ENCODE data around the gene DUS1L.

DUS1L gene

DNA sequence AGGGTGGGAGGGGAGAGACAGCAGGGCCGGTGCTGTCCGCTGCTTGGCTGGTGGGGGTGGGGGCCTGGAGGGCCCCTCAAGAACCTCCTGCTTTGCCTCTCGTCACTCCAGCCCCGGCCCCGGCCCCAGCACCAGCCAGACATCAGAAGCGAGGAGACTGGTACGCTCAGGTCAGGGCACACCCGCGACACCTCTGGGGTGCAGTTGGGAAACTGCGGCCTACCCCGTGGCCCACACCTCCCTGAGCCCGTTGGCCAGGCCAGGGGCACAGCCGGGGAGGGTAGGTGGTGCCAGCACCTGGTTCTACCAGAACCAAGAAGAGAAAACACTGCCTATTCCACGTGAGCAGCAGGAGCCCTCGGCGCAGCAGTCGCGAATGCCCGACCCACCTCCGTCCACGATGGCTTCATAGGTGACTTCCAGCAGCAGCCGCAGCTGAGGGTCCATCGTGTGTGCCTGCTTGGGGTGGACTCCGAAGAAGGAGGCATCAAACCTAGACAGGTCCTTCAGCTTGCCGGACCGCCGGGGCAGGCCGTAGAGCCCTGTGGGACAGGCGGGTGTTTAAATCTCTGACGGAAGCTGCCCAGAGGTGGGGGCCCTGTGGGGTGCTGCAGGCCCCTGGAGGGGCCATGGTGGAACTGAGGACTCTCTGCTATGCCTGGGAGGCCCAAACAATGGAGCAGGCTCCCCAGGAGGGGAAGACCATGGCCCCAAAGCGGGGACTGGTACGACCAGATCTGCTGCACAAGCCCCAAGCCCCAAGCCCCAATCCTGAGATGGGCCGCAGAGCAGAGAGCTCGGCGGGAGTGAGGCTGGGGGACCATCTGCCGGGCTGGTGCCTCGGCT is 29.6 kb upstream of the DUS1L start:
- H3K27ac ChIP-seq: peak overlapping the region; percentile 97
- no peak for TF ChIP-seq ZFX (IDR thresholded peaks at IDR 0.05; ENCODE audit: borderline replicate concordance)
- TF ChIP-seq, protein P1, sequence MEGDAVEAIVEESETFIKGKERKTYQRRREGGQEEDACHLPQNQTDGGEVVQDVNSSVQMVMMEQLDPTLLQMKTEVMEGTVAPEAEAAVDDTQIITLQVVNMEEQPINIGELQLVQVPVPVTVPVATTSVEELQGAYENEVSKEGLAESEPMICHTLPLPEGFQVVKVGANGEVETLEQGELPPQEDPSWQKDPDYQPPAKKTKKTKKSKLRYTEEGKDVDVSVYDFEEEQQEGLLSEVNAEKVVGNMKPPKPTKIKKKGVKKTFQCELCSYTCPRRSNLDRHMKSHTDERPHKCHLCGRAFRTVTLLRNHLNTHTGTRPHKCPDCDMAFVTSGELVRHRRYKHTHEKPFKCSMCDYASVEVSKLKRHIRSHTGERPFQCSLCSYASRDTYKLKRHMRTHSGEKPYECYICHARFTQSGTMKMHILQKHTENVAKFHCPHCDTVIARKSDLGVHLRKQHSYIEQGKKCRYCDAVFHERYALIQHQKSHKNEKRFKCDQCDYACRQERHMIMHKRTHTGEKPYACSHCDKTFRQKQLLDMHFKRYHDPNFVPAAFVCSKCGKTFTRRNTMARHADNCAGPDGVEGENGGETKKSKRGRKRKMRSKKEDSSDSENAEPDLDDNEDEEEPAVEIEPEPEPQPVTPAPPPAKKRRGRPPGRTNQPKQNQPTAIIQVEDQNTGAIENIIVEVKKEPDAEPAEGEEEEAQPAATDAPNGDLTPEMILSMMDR (IDR thresholded peaks at IDR 0.05): no peak

DNA sequence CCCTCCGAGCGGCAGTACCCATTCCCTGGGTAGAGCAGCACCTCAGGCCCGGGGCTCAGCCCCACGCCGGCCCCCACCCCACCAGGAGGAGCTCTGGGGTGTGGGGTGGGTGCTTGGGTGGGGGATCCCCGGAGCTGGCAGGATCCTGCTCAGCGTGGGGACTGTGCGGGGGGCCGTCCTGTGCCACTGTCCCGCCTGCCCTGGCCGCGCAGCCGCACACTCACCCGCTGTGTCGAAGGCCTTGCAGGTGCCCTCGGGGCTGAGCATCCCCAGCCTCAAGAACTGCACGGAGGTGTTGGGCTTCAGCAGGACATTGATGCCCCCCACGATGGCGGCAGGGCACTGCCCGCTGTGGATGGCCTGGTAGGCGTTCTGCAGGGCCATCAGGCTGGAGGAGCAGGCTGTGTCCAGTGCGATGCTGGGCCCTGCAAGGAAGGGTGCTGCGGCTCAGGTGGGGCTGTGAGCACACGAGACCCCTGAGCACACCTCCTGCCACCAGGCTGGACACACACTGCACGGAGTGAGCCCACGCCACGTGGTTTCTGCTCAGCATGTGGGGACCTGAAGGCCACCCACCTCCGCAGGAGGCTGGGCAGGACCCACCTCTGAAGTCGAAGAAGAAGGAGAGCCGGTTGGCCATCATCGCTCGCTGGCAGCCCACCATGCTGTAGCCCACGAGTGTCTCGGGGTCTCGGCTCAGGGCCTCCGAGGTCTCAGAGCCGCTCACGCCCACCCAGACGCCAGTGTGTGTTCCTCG is 27.6 kb upstream of the DUS1L start:
- TF ChIP-seq, protein P1 (IDR thresholded peaks at IDR 0.05): no peak
- no peak for TF ChIP-seq ZFX (IDR thresholded peaks at IDR 0.05; ENCODE audit: borderline replicate concordance)
- H3K27ac ChIP-seq: peak overlapping the region; percentile 25; the same call in 1 of the 2 replicates

DNA sequence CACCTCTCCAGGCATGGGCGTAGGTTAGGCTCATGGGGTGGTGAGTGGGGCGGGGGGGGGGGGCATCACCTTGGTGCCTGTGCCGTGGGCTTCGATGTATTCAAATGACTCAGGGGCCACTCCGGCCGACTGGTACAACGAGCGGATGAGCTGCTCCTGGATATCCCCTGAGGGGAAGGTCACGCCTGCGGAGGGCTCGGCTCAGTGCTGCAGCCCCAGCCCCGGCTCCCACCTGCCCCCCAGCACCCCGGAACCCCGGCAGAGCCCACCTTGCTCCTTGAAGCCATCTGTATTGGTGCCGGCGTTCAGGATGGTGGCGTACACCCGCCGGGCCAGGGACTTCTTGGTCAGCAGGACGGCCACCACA is 27.0 kb upstream of the DUS1L start:
- TF ChIP-seq ZFX (IDR thresholded peaks at IDR 0.05; ENCODE audit: borderline replicate concordance): no peak
- TF ChIP-seq, protein P1 (IDR thresholded peaks at IDR 0.05): no peak
- peak overlapping the region; percentile 25; the same call in 1 of the 2 replicates for H3K27ac ChIP-seq

DNA sequence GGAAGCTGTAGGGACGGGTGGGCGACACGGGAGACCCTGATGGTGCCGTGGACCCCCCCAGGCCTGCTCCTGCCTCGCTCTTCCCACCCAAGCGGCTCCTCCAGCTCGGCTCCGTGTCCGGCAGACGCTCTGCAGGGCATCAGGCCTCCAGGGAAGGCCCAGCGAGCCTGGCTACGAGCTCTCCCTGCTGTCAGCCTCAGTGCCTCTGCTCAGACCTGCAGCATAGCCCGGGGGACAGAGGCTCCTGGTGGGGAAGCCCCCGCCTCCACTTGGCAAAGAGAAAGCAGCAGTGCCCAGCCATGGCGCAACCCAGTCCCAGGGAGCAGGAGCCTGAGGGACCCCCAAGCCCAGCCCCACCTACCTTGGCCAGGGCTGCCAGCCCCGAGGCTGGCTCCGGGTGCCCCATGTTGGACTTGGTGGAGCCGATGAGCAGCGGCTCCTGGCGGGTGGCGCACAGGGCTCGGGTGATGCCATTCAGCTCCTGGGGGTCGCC is 26.5 kb upstream of the DUS1L start:
- TF ChIP-seq ZFX (IDR thresholded peaks at IDR 0.05; ENCODE audit: borderline replicate concordance): no peak
- TF ChIP-seq, protein P1 (IDR thresholded peaks at IDR 0.05): no peak
- peak overlapping the region; percentile 20; the same call in 1 of the 2 replicates for H3K27ac ChIP-seq

DNA sequence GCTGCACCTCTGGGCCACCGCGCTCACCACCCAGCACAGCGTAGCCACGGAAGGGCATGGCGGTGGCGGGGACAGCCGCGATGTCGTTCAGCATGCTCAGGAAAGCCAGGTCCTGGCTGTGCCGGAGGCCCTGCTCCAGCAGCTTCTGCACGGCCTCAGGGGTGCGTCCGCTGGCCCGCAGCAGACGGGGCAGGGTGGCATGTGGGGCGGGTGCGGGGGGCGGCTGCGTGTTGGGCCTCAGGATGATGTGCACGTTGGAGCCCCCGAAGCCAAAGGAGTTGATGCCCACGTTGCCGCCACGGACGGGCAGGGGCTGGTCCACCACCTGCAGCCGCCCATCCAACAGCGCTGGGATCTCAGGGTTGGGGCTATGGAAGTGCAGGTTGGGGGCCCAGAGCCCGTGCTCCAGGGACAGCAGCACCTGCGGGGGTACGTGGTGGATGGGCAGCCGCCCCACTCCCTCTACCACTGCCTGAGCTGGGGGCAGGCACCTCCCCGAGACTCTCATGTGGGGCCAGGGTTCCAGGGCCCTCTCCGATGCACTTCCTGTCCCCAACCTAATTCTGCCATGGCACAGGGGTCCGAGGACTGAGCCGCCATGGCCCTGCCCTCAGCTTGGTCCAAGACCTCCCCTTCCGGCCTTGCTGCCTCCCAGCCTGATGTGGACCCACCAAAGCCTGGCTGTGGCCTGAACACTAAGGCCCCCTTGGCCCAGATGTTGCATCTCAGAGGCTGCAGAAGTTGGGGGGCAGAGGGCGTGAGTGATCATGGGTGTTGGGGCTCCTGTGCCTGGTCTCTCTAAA is 25.9 kb upstream of the DUS1L start:
- H3K27ac ChIP-seq: peak overlapping the region; percentile 20; the same call in 1 of the 2 replicates
- TF ChIP-seq ZFX (IDR thresholded peaks at IDR 0.05; ENCODE audit: borderline replicate concordance): no peak
- TF ChIP-seq, protein P1 (IDR thresholded peaks at IDR 0.05): no peak

DNA sequence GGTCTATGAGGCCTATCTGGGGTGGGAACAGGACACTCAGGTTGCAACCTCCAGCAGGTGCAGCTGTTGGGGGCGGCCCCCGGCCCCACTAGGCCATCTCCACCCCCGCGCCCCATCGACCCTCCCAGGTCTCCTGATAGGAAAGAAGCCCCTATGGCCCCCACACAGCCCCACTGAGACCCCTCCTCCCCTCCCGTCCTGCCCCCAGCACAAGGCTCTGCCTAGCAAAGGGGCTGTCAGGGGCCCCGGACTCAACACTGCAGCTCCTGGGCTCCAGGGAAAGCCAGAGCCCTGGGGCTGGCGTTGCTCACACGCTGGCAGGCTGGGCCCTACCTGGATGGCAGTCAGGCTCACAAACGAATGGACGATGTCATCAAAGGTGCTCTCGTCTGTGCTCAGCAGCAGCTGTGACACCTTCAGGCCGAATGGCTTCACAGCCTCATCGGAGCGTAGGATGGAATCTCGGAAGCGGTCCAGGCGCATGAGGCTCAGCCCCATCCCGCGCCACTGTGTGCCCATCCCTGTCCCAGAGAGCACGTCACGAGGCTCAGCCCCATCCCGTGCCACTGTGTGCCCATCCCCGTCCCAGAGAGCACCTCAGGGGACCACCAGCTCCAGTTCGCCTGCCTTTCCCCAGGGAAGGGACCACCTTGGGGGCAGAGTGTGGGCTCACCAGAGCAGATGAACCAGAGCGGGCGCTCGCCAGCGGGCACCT is 25.1 kb upstream of the DUS1L start:
- no peak for TF ChIP-seq ZFX (IDR thresholded peaks at IDR 0.05; ENCODE audit: borderline replicate concordance)
- TF ChIP-seq, protein P1 (IDR thresholded peaks at IDR 0.05): no peak
- no peak overlapping the region for H3K27ac ChIP-seq

Measured in 22Rv1 (cell line).